ENCODE results near the gene MBD3L1. TPM values are rescaled to one million over a fixed set of nuclear protein-coding genes. Genes with fewer than 3 reads are reported as not detected.

The MBD3L1 gene
- polyA plus RNA-seq, 3 donors, result not detected

DNA sequence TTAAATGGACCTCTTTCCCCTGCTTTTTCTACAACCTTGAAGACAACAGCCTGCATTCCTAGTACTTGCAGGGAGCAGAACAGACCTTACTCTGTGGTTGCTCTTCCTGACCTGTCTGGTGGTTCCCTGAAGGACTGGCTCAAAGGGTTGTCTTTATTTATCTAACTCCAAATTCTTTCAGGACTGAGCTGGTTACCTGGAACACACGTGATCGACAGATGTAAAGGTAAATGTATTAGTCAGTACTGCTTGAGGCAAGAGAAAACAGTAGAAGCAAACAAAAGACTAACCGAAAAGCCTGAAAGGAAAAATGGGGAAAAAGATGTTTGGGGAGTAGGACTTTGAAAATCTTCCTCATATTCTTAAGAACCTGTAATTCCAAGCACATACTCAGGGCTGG is 18.0 kb upstream of the MBD3L1 start:
- Mint-ChIP-seq H3K4me1 (no peaks in the 10 kb centered on the region), H3K9me3 (peaks cover 52 to 90% (median 81%) of the 10 kb centered on the region in 7 donors), H3K27me3 (ENCODE audit: low read depth in 3 of 3) (no peaks in the 10 kb centered on the region), H3K4me3 (no peak overlapping the region), H3K36me3 (peaks cover 72 to 80% of the 10 kb centered on the region in 2 donors), H3K27ac (no peak overlapping the region)
- no peaks in the 10 kb centered on the region for H4K20me1 ChIP-seq (ENCODE audit: insufficient read depth, low read length)
- no CpG with 5 or more reads among the region's 3 CpGs for WGBS (ENCODE audit: insufficient coverage)
- no peak overlapping the region for H3K27ac ChIP-seq (ENCODE audit: low read depth in 1 of 2, low read length in 2 of 2)
- no peak overlapping the region for H3K4me2 ChIP-seq (replicated peaks; ENCODE audit: extremely low read depth, low read length, poor library complexity, severe bottlenecking)
- H3K9me3 ChIP-seq (replicated peaks in 1 of 2; ENCODE audit: control insufficient read depth in 1 of 2, insufficient read depth in 1 of 2, low read length in 2 of 2), result peaks cover 53 to 97% of the 10 kb centered on the region in 2 donors
- no peak overlapping the region for H3K4me3 ChIP-seq (replicated peaks in 1 of 3; ENCODE audit: low read depth in 2 of 3, low read length in 3 of 3)
- H2AFZ ChIP-seq (ENCODE audit: insufficient read depth, low read depth, low read length, poor library complexity, severe bottlenecking), result no peak overlapping the region
- TF ChIP-seq, protein P1, sequence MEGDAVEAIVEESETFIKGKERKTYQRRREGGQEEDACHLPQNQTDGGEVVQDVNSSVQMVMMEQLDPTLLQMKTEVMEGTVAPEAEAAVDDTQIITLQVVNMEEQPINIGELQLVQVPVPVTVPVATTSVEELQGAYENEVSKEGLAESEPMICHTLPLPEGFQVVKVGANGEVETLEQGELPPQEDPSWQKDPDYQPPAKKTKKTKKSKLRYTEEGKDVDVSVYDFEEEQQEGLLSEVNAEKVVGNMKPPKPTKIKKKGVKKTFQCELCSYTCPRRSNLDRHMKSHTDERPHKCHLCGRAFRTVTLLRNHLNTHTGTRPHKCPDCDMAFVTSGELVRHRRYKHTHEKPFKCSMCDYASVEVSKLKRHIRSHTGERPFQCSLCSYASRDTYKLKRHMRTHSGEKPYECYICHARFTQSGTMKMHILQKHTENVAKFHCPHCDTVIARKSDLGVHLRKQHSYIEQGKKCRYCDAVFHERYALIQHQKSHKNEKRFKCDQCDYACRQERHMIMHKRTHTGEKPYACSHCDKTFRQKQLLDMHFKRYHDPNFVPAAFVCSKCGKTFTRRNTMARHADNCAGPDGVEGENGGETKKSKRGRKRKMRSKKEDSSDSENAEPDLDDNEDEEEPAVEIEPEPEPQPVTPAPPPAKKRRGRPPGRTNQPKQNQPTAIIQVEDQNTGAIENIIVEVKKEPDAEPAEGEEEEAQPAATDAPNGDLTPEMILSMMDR (IDR thresholded peaks at IDR 0.05), result no peak
- no peaks in the 10 kb centered on the region for H3K4me1 ChIP-seq (ENCODE audit: control insufficient read depth in 1 of 2, insufficient read depth in 2 of 2, low read length in 2 of 2)
- H3K27me3 ChIP-seq (ENCODE audit: control insufficient read depth in 2 of 2, insufficient read depth in 2 of 2, low read length in 2 of 2), result no peaks in the 10 kb centered on the region
- no peak overlapping the region for H3K9ac ChIP-seq (ENCODE audit: insufficient read depth, low read length, poor library complexity, severe bottlenecking)
- intact Hi-C loops (cut with micrococcal nuclease), result no loop called here
- H3K79me2 ChIP-seq (ENCODE audit: insufficient read depth, low read length), result no peaks in the 10 kb centered on the region
- peaks cover 44 to 91% of the 10 kb centered on the region in 2 donors for H3K36me3 ChIP-seq (replicated peaks in 1 of 2; ENCODE audit: control insufficient read depth in 1 of 2, insufficient read depth in 2 of 2, low read length in 2 of 2)
- DNase-seq, result no peak

GRCh38 chr19:8815780-8816179 is 16.4 kb upstream of the MBD3L1 start:
- H3K4me2 ChIP-seq (replicated peaks; ENCODE audit: extremely low read depth, low read length, poor library complexity, severe bottlenecking), result no peak overlapping the region
- Mint-ChIP-seq H3K9me3 (peaks cover 57 to 88% (median 82%) of the 10 kb centered on the region in 7 donors), H3K27me3 (ENCODE audit: low read depth in 3 of 3) (no peaks in the 10 kb centered on the region), H3K4me3 (no peak overlapping the region), H3K4me1 (no peaks in the 10 kb centered on the region), H3K36me3 (peaks cover 87 to 95% of the 10 kb centered on the region in 2 donors), H3K27ac (no peak overlapping the region)
- peaks cover 53 to 96% of the 10 kb centered on the region in 2 donors for H3K9me3 ChIP-seq (replicated peaks in 1 of 2; ENCODE audit: control insufficient read depth in 1 of 2, insufficient read depth in 1 of 2, low read length in 2 of 2)
- H3K9ac ChIP-seq (ENCODE audit: insufficient read depth, low read length, poor library complexity, severe bottlenecking), result no peak overlapping the region
- WGBS (ENCODE audit: insufficient coverage), result 100% methylated on average over 1 of the region's 2 CpGs
- no peaks in the 10 kb centered on the region for H4K20me1 ChIP-seq (ENCODE audit: insufficient read depth, low read length)
- TF ChIP-seq, protein P1 (IDR thresholded peaks at IDR 0.05), result no peak
- intact Hi-C loops (cut with micrococcal nuclease), result no loop called here
- peaks cover 60 to 99% of the 10 kb centered on the region in 2 donors for H3K36me3 ChIP-seq (replicated peaks in 1 of 2; ENCODE audit: control insufficient read depth in 1 of 2, insufficient read depth in 2 of 2, low read length in 2 of 2)
- no peak overlapping the region for H3K27ac ChIP-seq (ENCODE audit: low read depth in 1 of 2, low read length in 2 of 2)
- H3K4me1 ChIP-seq (ENCODE audit: control insufficient read depth in 1 of 2, insufficient read depth in 2 of 2, low read length in 2 of 2), result no peaks in the 10 kb centered on the region
- H3K27me3 ChIP-seq (ENCODE audit: control insufficient read depth in 2 of 2, insufficient read depth in 2 of 2, low read length in 2 of 2), result no peaks in the 10 kb centered on the region
- H3K4me3 ChIP-seq (replicated peaks in 1 of 3; ENCODE audit: low read depth in 2 of 3, low read length in 3 of 3), result no peak overlapping the region
- no peak overlapping the region for H2AFZ ChIP-seq (ENCODE audit: insufficient read depth, low read depth, low read length, poor library complexity, severe bottlenecking)
- H3K79me2 ChIP-seq (ENCODE audit: insufficient read depth, low read length), result no peaks in the 10 kb centered on the region
- DNase-seq, result no peak

All from CD14-positive monocyte (primary cell).